Activated T-cell treated with anti-CD3 and anti-CD28 coated beads, Interleukin-2, amount 50 U/mL, for 24 hours (primary cell): ENCODE results near the gene BCAR1.
"Not testable (repeated sequence)": the region's sequence is repeated elsewhere in the genome, so short reads cannot be mapped to it uniquely, and the experiment has no call there.

Experiments
- DNase-seq: peaks from one replicate; pipeline ENCODE4 v3.0.0-alpha.2; 2020
- H3K27ac Mint-ChIP-seq: 2 replicates; pipeline ENCODE4 v1.8.0; 2020; ENCODE audit warnings: mild to moderate bottlenecking, mixed read lengths
- H3K27me3 Mint-ChIP-seq: 2 replicates; pipeline ENCODE4 v1.8.0; 2020; ENCODE audit warnings: mixed read lengths
- H3K36me3 Mint-ChIP-seq: 2 replicates; pipeline ENCODE4 v1.8.0; 2020; ENCODE audit warnings: low read depth, mixed read lengths
- H3K4me1 Mint-ChIP-seq: 2 replicates; pipeline ENCODE4 v1.8.0; 2020; ENCODE audit warnings: low read depth, mixed read lengths
- H3K4me3 Mint-ChIP-seq: 2 replicates; pipeline ENCODE4 v1.8.0; 2020; ENCODE audit warnings: mild to moderate bottlenecking, moderate library complexity, mixed read lengths
- H3K9me3 Mint-ChIP-seq: 2 replicates; pipeline ENCODE4 v1.8.0; 2020; ENCODE audit warnings: mixed read lengths

Gene BCAR1

GRCh38 chr16:75243667-75244224 is 7.7 kb downstream of the BCAR1 start:
- peaks cover 3% of the 10 kb centered on the region for H3K4me1 Mint-ChIP-seq
- no peak overlapping the region for H3K4me3 Mint-ChIP-seq
- no peak for DNase-seq
- no peak overlapping the region for H3K27ac Mint-ChIP-seq
- H3K27me3 Mint-ChIP-seq = no peaks in the 10 kb centered on the region
- no peaks in the 10 kb centered on the region for H3K36me3 Mint-ChIP-seq
- H3K9me3 Mint-ChIP-seq = no peaks in the 10 kb centered on the region

GRCh38 chr16:75242436-75243078 is 8.9 kb downstream of the BCAR1 start:
- H3K4me1 Mint-ChIP-seq, H3K9me3 Mint-ChIP-seq, H3K27ac Mint-ChIP-seq, DNase-seq, H3K27me3 Mint-ChIP-seq, H3K36me3 Mint-ChIP-seq, H3K4me3 Mint-ChIP-seq: not testable (repeated sequence)

- Mint-ChIP-seq H3K4me3 (no peak overlapping the region), H3K27ac (no peak overlapping the region)
These were observed 9.5 kb downstream of the BCAR1 start for GRCh38 chr16:75241955-75242354.

GRCh38 chr16:75241412-75241811 is 10.0 kb downstream of the BCAR1 start:
- no peak for DNase-seq
- H3K9me3 Mint-ChIP-seq = no peaks in the 10 kb centered on the region
- no peaks in the 10 kb centered on the region for H3K36me3 Mint-ChIP-seq
- H3K4me1 Mint-ChIP-seq = peaks cover 3% of the 10 kb centered on the region
- no peaks in the 10 kb centered on the region for H3K27me3 Mint-ChIP-seq
- H3K4me3 Mint-ChIP-seq = no peak overlapping the region
- no peak overlapping the region for H3K27ac Mint-ChIP-seq

More at GRCh38 chr16:75241955-75242354, 9.5 kb downstream of the BCAR1 start:
- H3K4me1 Mint-ChIP-seq = peaks cover 3% of the 10 kb centered on the region
- H3K27me3 Mint-ChIP-seq = no peaks in the 10 kb centered on the region
- no peak for DNase-seq
- no peaks in the 10 kb centered on the region for H3K36me3 Mint-ChIP-seq
- H3K9me3 Mint-ChIP-seq = no peaks in the 10 kb centered on the region

GRCh38 chr16:75240633-75241032 is 10.8 kb downstream of the BCAR1 start:
- H3K27ac Mint-ChIP-seq, H3K27me3 Mint-ChIP-seq, H3K9me3 Mint-ChIP-seq, H3K36me3 Mint-ChIP-seq, DNase-seq, H3K4me3 Mint-ChIP-seq: not testable (repeated sequence)
- H3K4me1 Mint-ChIP-seq = peaks cover 10% of the 10 kb centered on the region

GRCh38 chr16:75239542-75240122 is 11.8 kb downstream of the BCAR1 start:
- no peak overlapping the region for H3K27ac Mint-ChIP-seq
- H3K27me3 Mint-ChIP-seq = no peaks in the 10 kb centered on the region
- H3K9me3 Mint-ChIP-seq = no peaks in the 10 kb centered on the region
- no peaks in the 10 kb centered on the region for H3K36me3 Mint-ChIP-seq
- no peak overlapping the region for H3K4me3 Mint-ChIP-seq
- DNase-seq = no peak
- H3K4me1 Mint-ChIP-seq = peaks cover 8% of the 10 kb centered on the region

GRCh38 chr16:75238853-75239541 is 12.4 kb downstream of the BCAR1 start:
- Mint-ChIP-seq H3K27ac (no peak overlapping the region), H3K4me3 (no peak overlapping the region), H3K4me1 (peaks cover 8% of the 10 kb centered on the region), H3K27me3 (no peaks in the 10 kb centered on the region), H3K36me3 (no peaks in the 10 kb centered on the region), H3K9me3 (no peaks in the 10 kb centered on the region)
- DNase-seq = no peak

GRCh38 chr16:75238132-75238852 is 13.1 kb downstream of the BCAR1 start:
- Mint-ChIP-seq H3K36me3 (no peaks in the 10 kb centered on the region), H3K9me3 (no peaks in the 10 kb centered on the region), H3K27me3 (no peaks in the 10 kb centered on the region), H3K27ac (no peak overlapping the region), H3K4me3 (no peak overlapping the region), H3K4me1 (peaks cover 10% of the 10 kb centered on the region)
- no peak for DNase-seq

- DNase-seq = no peak
These were observed 13.9 kb downstream of the BCAR1 start for GRCh38 chr16:75237398-75238131.

GRCh38 chr16:75236736-75237397 is 14.6 kb downstream of the BCAR1 start:
- Mint-ChIP-seq H3K36me3 (no peaks in the 10 kb centered on the region), H3K27ac (no peak overlapping the region), H3K4me1 (peaks cover 10% of the 10 kb centered on the region), H3K27me3 (no peaks in the 10 kb centered on the region), H3K4me3 (no peak overlapping the region), H3K9me3 (no peaks in the 10 kb centered on the region)
- no peak for DNase-seq

More at GRCh38 chr16:75237398-75238131, 13.9 kb downstream of the BCAR1 start:
- Mint-ChIP-seq H3K27me3 (no peaks in the 10 kb centered on the region), H3K27ac (no peak overlapping the region), H3K4me3 (no peak overlapping the region), H3K4me1 (peaks cover 10% of the 10 kb centered on the region), H3K9me3 (no peaks in the 10 kb centered on the region), H3K36me3 (no peaks in the 10 kb centered on the region)

- Mint-ChIP-seq H3K9me3 (no peaks in the 10 kb centered on the region), H3K36me3 (no peaks in the 10 kb centered on the region), H3K27me3 (no peaks in the 10 kb centered on the region), H3K4me3 (no peak overlapping the region), H3K27ac (no peak overlapping the region), H3K4me1 (peaks cover 10% of the 10 kb centered on the region)
- no peak for DNase-seq
These were observed 15.2 kb downstream of the BCAR1 start for GRCh38 chr16:75236232-75236631.

GRCh38 chr16:75235721-75236193 is 15.7 kb downstream of the BCAR1 start:
- Mint-ChIP-seq H3K9me3 (no peaks in the 10 kb centered on the region), H3K27me3 (no peaks in the 10 kb centered on the region), H3K4me1 (peaks cover 10% of the 10 kb centered on the region), H3K4me3 (no peak overlapping the region), H3K36me3 (no peaks in the 10 kb centered on the region), H3K27ac (no peak overlapping the region)
- DNase-seq = no peak

GRCh38 chr16:75234856-75235696 is 16.3 kb downstream of the BCAR1 start:
- Mint-ChIP-seq H3K4me3 (no peak overlapping the region), H3K9me3 (no peaks in the 10 kb centered on the region), H3K27ac (no peak overlapping the region), H3K4me1 (peaks cover 10% of the 10 kb centered on the region), H3K36me3 (no peaks in the 10 kb centered on the region), H3K27me3 (no peaks in the 10 kb centered on the region)
- no peak for DNase-seq
